ENCODE results near the gene PSME3IP1.

- TF ChIP-seq ZNF76 (tag by site-specific recombination; IDR thresholded peaks at IDR 0.05; ENCODE audit: borderline replicate concordance, low read depth) (no peak), ZBTB26 (tag by site-specific recombination; optimal IDR thresholded peaks at IDR 0.05) (no peak), ZNF785 (tag by site-specific recombination; IDR thresholded peaks at IDR 0.05) (no peak), MYNN (tag by site-specific recombination; IDR thresholded peaks at IDR 0.05; ENCODE audit: borderline replicate concordance) (no peak), ZIC2 (tag by site-specific recombination; IDR thresholded peaks at IDR 0.05) (no peak), REST (tag by site-specific recombination; IDR thresholded peaks at IDR 0.05) (no peak), CTCF (tag by site-specific recombination; IDR thresholded peaks at IDR 0.05) (no peak), SETDB1 (IDR thresholded peaks at IDR 0.05; ENCODE audit: insufficient read length, low read length) (no peak), ZNF274 (IDR thresholded peaks at IDR 0.05; ENCODE audit: low read length) (no peak), ZNF274 (tag by site-specific recombination; IDR thresholded peaks at IDR 0.05; ENCODE audit: borderline replicate concordance) (no peak), ZXDB (tag by site-specific recombination; IDR thresholded peaks at IDR 0.05) (no peak)
Measured at GRCh38 chr16:57105184-57105583, 80.7 kb downstream of the PSME3IP1 start.

All from HEK293 (cell line).